ENCODE results near the gene LRTM1.

DNA sequence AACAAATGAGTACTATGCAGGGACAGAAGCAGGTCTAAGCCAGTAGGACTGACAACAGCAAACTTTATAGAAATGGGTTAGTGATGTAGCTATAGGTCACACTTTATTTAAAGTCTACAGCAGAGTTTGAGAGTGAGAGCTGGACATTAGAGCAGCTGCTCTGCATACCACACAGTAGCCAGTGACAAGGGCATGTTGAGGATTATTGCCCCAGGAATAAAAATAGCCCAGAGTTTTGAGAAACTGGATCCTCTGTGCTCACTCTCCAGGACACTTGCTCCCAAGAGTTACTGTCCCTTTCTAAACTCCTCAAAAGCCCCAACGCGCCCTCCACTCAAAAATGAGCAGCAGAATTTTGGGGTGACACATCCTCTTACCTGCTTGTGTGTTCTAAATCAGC lies 21.1 kb downstream of the LRTM1 start:
- TF ChIP-seq, protein P1, sequence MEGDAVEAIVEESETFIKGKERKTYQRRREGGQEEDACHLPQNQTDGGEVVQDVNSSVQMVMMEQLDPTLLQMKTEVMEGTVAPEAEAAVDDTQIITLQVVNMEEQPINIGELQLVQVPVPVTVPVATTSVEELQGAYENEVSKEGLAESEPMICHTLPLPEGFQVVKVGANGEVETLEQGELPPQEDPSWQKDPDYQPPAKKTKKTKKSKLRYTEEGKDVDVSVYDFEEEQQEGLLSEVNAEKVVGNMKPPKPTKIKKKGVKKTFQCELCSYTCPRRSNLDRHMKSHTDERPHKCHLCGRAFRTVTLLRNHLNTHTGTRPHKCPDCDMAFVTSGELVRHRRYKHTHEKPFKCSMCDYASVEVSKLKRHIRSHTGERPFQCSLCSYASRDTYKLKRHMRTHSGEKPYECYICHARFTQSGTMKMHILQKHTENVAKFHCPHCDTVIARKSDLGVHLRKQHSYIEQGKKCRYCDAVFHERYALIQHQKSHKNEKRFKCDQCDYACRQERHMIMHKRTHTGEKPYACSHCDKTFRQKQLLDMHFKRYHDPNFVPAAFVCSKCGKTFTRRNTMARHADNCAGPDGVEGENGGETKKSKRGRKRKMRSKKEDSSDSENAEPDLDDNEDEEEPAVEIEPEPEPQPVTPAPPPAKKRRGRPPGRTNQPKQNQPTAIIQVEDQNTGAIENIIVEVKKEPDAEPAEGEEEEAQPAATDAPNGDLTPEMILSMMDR (IDR thresholded peaks at IDR 0.05; ENCODE audit: insufficient read depth, low read length): no peak
- no peak for TF ChIP-seq GABPA (IDR thresholded peaks at IDR 0.05; ENCODE audit: low read depth)
- no peak for TF ChIP-seq POLR2AphosphoS5 (IDR thresholded peaks at IDR 0.05; ENCODE audit: low read depth)
- no peak for TF ChIP-seq REST (IDR thresholded peaks at IDR 0.05; ENCODE audit: insufficient replicate concordance, low read depth)
- TF ChIP-seq SPI1 (IDR thresholded peaks at IDR 0.05; ENCODE audit: borderline replicate concordance, low read depth): no peak
